Activated B cell treated with CpG ODN at 0.5 μM for 24 hours (primary cell): ENCODE data around the gene ARID3C. TPM values are rescaled to one million over a fixed set of nuclear protein-coding genes. Genes with fewer than 3 reads are reported as not detected.

Experiments used
- ATAC-seq: fragments of 200-7000 bp; cut with Tn5 transposase; one replicate; pipeline ENCODE4 v1.10.0; 2021; ENCODE audit warnings: low read depth, mild to moderate bottlenecking, moderate library complexity
- CTCF ChIA-PET: fragments of 350-600 bp; sonication (Branson Sonifier 250); formaldehyde crosslinking; loops from one replicate; lab custom pipeline; 2021; ENCODE audit warnings: antibody characterized with exemption; lab: Charles Lee
- POLR2A ChIA-PET: fragments of 350-600 bp; sonication (Branson Sonifier 250); formaldehyde crosslinking; loops from one replicate; lab custom pipeline; 2021; ENCODE audit warnings: antibody characterized with exemption; lab: Charles Lee
- DNase-seq: peaks from one replicate; pipeline ENCODE4 v3.0.0; 2022
- H3K27ac Mint-ChIP-seq: one replicate; pipeline ENCODE4 v1.8.0; 2020; ENCODE audit warnings: mixed read lengths
- H3K27me3 Mint-ChIP-seq: one replicate; pipeline ENCODE4 v1.8.0; 2021; ENCODE audit warnings: mixed read lengths
- H3K36me3 Mint-ChIP-seq: one replicate; pipeline ENCODE4 v1.8.0; 2021; ENCODE audit warnings: low read depth, mixed read lengths
- H3K4me1 Mint-ChIP-seq: one replicate; pipeline ENCODE4 v1.8.0; 2021; ENCODE audit warnings: mixed read lengths
- H3K4me3 Mint-ChIP-seq: one replicate; pipeline ENCODE4 v1.8.0; 2020; ENCODE audit warnings: mild to moderate bottlenecking, mixed read lengths
- H3K9me3 Mint-ChIP-seq: one replicate; pipeline ENCODE4 v1.8.0; 2020; ENCODE audit warnings: mixed read lengths
- intact Hi-C: fragments of 100-400 bp; cut with micrococcal nuclease; formaldehyde crosslinking; loops from one replicate; pipeline ENCODE4 v1.15.1; 2024
- total RNA-seq: library from RNA; stranded (reverse); gene quantifications from 2 replicates; pipeline ENCODE4 v1.2.3, GENCODE V29; 2022
- TF ChIP-seq, protein P1 (sequence below): fragments of 200-600 bp; IDR thresholded peaks from one replicate; pipeline ENCODE4 v1.8.0; 2022; ENCODE audit warnings: antibody characterized with exemption, mild to moderate bottlenecking

ARID3C gene
- total RNA-seq, 1 donor from 2014 or later, result not detected

DNA sequence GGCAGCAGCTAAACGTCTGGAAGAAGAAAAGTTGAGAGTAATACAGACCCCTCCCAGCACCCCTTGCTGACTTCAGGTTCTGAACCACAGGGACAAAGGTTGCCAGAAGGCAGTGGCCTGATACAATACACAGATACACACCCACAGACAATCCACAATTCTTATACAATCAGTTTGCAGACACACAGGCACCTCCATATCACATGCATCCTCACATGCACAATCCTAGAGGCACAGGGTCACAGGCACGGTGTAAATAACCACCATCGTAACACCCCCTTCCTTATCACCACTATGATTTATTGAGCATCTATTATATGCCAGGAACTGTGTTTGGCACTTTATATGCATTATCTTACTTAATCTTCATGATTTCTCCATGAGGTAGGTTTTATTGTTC lies 47.5 kb downstream of the ARID3C start:
- TF ChIP-seq, protein P1, sequence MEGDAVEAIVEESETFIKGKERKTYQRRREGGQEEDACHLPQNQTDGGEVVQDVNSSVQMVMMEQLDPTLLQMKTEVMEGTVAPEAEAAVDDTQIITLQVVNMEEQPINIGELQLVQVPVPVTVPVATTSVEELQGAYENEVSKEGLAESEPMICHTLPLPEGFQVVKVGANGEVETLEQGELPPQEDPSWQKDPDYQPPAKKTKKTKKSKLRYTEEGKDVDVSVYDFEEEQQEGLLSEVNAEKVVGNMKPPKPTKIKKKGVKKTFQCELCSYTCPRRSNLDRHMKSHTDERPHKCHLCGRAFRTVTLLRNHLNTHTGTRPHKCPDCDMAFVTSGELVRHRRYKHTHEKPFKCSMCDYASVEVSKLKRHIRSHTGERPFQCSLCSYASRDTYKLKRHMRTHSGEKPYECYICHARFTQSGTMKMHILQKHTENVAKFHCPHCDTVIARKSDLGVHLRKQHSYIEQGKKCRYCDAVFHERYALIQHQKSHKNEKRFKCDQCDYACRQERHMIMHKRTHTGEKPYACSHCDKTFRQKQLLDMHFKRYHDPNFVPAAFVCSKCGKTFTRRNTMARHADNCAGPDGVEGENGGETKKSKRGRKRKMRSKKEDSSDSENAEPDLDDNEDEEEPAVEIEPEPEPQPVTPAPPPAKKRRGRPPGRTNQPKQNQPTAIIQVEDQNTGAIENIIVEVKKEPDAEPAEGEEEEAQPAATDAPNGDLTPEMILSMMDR, result no peak
- H3K4me1 Mint-ChIP-seq, result peaks cover 17% of the 10 kb centered on the region
- no peaks in the 10 kb centered on the region for H3K9me3 Mint-ChIP-seq
- no peak overlapping the region for H3K4me3 Mint-ChIP-seq
- no peaks in the 10 kb centered on the region for H3K36me3 Mint-ChIP-seq
- ChIA-PET CTCF (no interaction called here), POLR2A (no interaction called here)
- intact Hi-C loops, result no loop called here
- DNase-seq (no peak), ATAC-seq (no peak)
- no peak overlapping the region for H3K27ac Mint-ChIP-seq
- H3K27me3 Mint-ChIP-seq, result peaks cover 68% of the 10 kb centered on the region

DNA sequence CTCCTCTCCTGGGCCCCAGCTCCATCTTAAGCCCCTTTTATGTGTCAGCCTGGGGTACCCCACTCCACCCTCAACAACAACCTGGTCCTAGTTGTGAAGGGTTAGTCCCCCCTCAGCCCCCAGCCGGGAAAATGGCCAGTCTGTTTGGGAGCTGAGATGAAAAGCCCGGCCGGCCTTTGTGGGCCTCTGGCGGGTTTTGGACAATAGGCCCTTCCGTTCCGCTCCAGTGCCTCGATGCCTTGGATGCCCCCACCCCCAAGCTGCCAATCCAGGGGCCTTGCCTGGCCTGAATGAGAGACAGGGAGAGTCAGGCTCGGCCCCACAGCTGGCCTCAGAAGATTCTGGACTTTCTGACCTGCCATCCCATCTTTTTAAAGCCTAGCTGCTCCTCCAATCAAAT lies 48.5 kb downstream of the ARID3C start:
- ATAC-seq, result no peak
- H3K4me3 Mint-ChIP-seq, result no peak overlapping the region
- intact Hi-C loops, result no loop called here
- no peaks in the 10 kb centered on the region for H3K36me3 Mint-ChIP-seq
- CTCF ChIA-PET, result interaction anchor here (1.7 kb wide), 1 partner anchor 11 kb away, joined by 5 read pairs; no protein-coding TSS in a partner anchor
- no peaks in the 10 kb centered on the region for H3K9me3 Mint-ChIP-seq
- DNase-seq, result no peak
- peaks cover 67% of the 10 kb centered on the region for H3K27me3 Mint-ChIP-seq
- TF ChIP-seq, protein P1, result no peak
- POLR2A ChIA-PET, result no interaction called here
- H3K4me1 Mint-ChIP-seq, result peaks cover 13% of the 10 kb centered on the region
- H3K27ac Mint-ChIP-seq, result no peak overlapping the region

DNA sequence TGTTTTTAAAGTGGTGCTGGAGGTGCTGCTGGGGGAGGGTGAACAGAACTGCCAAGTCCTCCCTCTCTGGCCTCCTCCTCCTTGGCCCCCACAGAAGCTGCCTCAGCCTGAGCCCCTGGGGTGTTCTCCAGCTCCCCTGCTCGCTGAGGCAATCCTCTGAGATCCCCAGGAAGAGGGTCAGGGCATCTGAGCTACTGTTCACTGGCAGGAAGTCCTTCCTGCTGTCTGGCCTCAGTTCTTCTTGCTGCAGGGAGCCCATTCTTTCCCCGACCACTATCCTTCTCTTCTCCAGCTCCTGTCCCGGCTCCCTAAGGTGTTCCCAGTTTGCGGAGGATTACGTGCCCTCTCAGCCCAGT lies 49.1 kb downstream of the ARID3C start:
- Mint-ChIP-seq H3K9me3 (no peaks in the 10 kb centered on the region), H3K27me3 (peaks cover 67% of the 10 kb centered on the region), H3K4me3 (no peak overlapping the region), H3K4me1 (peaks cover 12% of the 10 kb centered on the region), H3K27ac (no peak overlapping the region), H3K36me3 (no peaks in the 10 kb centered on the region)
- DNase-seq (no peak), ATAC-seq (no peak)
- CTCF ChIA-PET, result interaction anchor here (1.7 kb wide), 1 partner anchor 11 kb away, joined by 5 read pairs; no protein-coding TSS in a partner anchor
- TF ChIP-seq, protein P1, result no peak
- intact Hi-C loops, result no loop called here
- POLR2A ChIA-PET, result no interaction called here

DNA sequence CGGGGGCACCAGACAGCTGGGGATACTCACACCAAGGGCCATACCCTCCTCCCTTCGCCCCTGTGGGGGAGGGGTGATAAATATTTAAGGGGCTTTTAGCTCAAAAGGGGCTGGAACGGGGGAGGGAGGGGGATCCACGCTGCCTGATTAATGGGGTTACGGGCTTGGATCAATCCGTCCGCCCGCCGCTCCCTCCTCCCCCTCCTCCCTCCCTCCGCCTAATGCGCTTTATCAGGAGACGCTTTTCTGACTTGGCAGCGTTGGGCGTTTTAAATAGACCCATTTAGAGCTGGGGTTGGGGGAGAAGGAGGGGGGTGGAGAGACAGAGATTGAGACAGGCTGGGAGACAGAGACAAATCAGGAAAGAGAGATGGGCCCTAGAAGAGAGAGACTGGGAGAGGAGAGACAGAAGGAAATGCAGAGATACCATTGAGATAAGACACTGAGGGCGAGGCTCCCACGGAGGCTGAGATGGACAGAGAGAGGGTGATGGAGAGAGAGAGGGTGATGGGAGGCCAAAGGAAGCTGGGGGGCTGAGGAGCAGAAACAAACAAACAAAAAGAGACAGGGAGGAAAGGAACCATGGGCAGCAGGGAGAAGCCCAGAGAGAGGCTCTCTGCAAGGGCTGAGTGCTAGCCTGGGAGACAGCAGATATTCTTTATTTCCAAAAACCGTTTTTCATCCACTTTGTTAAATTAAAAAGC lies 49.6 kb downstream of the ARID3C start:
- no peak overlapping the region for H3K27ac Mint-ChIP-seq
- no peaks in the 10 kb centered on the region for H3K9me3 Mint-ChIP-seq
- no peak overlapping the region for H3K4me3 Mint-ChIP-seq
- peaks cover 65% of the 10 kb centered on the region for H3K27me3 Mint-ChIP-seq
- no peak for ATAC-seq
- ChIA-PET CTCF (interaction anchor here (1.7 kb wide), 1 partner anchor 12 kb away, joined by 5 read pairs; no protein-coding TSS in a partner anchor), POLR2A (no interaction called here)
- TF ChIP-seq, protein P1, result no peak
- DNase-seq, result no peak
- peaks cover 12% of the 10 kb centered on the region for H3K4me1 Mint-ChIP-seq
- no peaks in the 10 kb centered on the region for H3K36me3 Mint-ChIP-seq
- intact Hi-C loops, result no loop called here

DNA sequence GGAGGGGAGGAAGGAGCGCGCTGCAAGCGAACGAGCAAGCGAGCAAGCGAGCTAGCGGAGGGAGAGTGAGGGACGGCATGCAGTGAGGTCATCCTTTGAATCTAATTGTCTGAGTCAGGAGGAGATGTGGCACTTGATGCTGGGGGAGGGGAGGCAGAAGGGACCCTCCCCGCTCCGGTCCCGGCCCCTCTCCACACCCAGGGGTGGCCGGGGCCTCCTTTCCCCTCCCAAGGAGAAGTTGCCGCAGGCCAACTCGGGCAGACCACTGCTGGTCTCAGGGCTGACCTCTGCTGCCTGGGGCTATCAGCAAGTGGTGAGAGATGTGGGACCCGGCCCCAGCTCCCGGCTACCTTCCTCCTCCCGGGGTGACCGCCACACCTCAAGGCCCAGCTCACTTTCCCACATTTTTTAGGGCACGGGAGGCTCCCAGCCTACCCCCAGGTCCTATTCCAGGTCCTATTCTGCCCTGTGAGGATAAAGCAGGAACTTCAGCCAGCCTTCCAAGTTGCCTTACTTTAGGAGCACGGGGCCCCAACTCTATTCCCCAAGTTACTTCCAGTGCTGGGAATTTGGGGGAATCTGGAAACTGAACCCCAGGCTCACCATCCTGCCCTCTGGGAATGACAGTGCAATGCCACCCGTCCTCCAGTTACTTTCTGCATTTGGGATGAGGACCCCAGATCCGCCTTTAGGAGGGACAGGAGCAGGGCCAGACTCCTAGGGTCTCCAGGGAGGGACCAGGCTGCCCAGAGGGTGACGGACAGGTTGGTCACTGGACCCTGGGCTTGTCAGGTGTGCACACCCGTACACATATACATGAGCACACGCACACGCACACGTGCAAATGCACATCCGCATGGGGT lies 50.4 kb downstream of the ARID3C start:
- TF ChIP-seq, protein P1, result no peak
- no peak overlapping the region for H3K27ac Mint-ChIP-seq
- intact Hi-C loops, result no loop called here
- DNase-seq (no peak), ATAC-seq (peak; percentile 52)
- no peaks in the 10 kb centered on the region for H3K9me3 Mint-ChIP-seq
- H3K27me3 Mint-ChIP-seq, result peaks cover 61% of the 10 kb centered on the region
- CTCF ChIA-PET, result interaction anchor here (1.7 kb wide), 1 partner anchor 13 kb away, joined by 5 read pairs; no protein-coding TSS in a partner anchor
- H3K4me1 Mint-ChIP-seq, result peaks cover 12% of the 10 kb centered on the region
- H3K36me3 Mint-ChIP-seq, result no peaks in the 10 kb centered on the region
- POLR2A ChIA-PET, result no interaction called here
- H3K4me3 Mint-ChIP-seq, result no peak overlapping the region
